ENCODE data around the gene CASZ1. TPM values are rescaled to one million over a fixed set of nuclear protein-coding genes. Genes with fewer than 3 reads are reported as not detected.

Gene CASZ1
- total and polyA plus RNA-seq, 4 donors = 3.4 to 39.0 (median 13.8) TPM

DNA sequence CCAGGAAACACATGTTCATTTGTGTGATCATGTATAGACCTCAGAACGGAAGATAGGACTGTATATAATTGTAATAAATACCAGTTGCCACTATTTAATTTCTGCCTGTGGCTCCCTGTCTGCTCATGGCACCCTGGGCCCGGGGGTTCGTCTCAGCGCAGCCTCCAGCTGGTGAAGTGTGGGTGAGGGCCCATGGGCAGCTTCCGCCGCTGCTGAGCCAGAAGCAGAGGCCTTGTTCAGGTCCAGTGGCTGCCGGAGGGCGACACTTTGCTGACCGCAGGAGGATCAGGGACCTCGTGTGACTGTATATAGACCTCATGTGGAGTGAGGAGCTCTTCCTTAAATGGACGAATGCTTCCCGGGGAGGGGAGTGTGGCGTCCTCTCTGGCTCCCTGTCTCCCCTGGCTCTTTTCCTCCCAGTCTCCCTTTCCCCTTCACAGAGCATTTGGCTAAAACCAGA, 165.8 kb downstream of the CASZ1 start:
- Histone ChIP-seq H3K36me3 (ENCODE audit: control insufficient read depth in 1 of 2, insufficient read depth in 2 of 2, low read length in 1 of 2) (no peaks in the 10 kb centered on the region), H3K4me1 (ENCODE audit: control insufficient read depth in 1 of 2, insufficient read depth in 2 of 2, low read length in 2 of 2) (no peaks in the 10 kb centered on the region), H3K27ac (ENCODE audit: low read depth in 1 of 2, low read length in 2 of 2) (peak overlapping the region in 1 of 2 donors; percentile 12), H3K27me3 (ENCODE audit: control insufficient read depth in 1 of 2, insufficient read depth in 2 of 2, low read length in 1 of 2) (no peaks in the 10 kb centered on the region), H3K4me3 (ENCODE audit: low read length in 2 of 2) (no peak overlapping the region), H3K9me3 (ENCODE audit: control insufficient read depth, low read length) (no peaks in the 10 kb centered on the region)
- 94% methylated on average over 13 of the region's 13 CpGs for whole genome bisulfite sequencing, 2 donors
- DNase-seq (peak; percentile 29 to 58), ATAC-seq (ENCODE audit: low FRiP score) (no peak)
- intact Hi-C loops (cut with DNase I) = loop anchor here in 1 of 2 donors (5.0 kb wide), 2 partner anchors 47 to 62 kb away; no protein-coding TSS in a partner anchor

DNA sequence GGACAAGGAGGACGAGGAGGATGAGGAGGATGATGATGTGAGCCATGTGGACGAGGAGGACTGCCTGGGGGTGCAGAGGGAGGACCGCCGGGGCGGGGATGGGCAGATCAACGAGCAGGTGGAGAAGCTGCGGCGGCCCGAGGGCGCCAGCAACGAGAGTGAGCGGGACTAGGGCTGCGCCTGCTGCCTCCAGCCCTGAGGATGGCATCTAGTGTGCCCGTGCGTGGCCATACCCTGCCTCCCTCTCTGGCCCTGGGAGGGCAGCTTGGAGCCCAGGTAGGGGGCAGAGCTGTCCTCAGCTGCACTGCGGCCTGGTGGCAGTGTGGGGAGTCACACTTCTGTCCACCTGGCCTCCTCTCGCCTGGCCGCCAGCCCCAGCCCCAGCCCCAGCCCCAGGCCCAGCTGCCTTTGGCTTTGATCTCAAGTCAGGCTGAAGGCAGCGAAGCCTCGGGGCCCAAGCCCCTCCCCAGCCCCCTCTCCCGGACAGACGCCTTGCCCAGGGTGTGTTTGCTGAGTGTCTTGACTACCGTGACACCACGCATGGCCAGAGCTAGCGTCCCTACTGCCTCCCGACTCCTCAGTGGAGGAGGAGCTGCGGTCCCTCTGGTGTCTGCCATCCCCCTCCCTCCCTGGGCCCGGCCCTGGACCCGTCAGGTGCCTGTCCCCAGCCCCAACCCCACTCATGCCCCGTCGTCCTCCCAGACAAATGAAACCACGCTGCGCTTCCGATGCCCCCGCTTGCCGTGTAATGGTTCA, 166.5 kb downstream of the CASZ1 start:
- H3K27me3 ChIP-seq (ENCODE audit: control insufficient read depth in 1 of 2, insufficient read depth in 2 of 2, low read length in 1 of 2) = no peaks in the 10 kb centered on the region
- intact Hi-C loops (cut with DNase I) = loop anchor here in 1 of 2 donors (5.0 kb wide), 2 partner anchors 47 to 62 kb away; no protein-coding TSS in a partner anchor
- peak; percentile 46 to 74 for DNase-seq
- no peaks in the 10 kb centered on the region for H3K9me3 ChIP-seq (ENCODE audit: control insufficient read depth, low read length)
- H3K27ac ChIP-seq (ENCODE audit: low read depth in 1 of 2, low read length in 2 of 2) = no peak overlapping the region
- H3K36me3 ChIP-seq (ENCODE audit: control insufficient read depth in 1 of 2, insufficient read depth in 2 of 2, low read length in 1 of 2) = no peaks in the 10 kb centered on the region
- H3K4me3 ChIP-seq (ENCODE audit: low read length in 2 of 2) = no peak overlapping the region
- 95 to 96% methylated on average over 29 to 36 of the region's 36 CpGs for WGBS, 2 donors
- no peak for ATAC-seq (ENCODE audit: low FRiP score)
- H3K4me1 ChIP-seq (ENCODE audit: control insufficient read depth in 1 of 2, insufficient read depth in 2 of 2, low read length in 2 of 2) = no peaks in the 10 kb centered on the region

DNA sequence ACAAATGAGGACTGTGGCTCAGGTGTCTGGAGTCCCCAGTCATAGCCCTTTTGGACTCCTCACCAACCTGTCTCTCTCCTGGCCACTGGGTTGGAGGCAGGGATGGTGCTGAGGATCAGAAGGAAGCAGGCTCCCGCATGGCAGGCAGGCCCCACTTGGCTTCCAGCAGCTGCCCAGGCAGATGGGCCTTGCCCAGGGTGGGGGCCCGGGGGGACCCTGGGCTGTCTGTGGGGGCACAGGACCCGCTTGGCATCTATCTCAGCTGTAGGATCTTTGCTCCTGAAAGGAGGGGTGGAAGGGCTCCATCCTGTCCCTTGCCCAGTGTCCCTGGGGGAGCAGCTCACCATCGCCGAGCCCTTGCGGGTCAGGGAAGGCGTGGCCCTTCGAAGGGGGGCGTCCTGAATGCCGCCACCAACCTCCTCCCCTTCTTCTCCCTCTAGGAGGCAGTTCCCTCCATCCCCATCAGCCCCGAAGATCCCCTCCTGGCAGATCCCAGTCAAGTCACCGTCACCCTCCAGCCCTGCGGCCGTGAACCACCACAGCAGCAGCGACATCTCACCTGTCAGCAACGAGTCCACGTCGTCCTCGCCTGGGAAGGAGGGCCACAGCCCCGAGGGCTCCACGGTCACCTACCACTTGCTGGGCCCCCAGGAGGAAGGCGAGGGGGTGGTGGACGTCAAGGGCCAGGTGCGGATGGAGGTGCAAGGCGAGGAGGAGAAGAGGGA, 167.2 kb downstream of the CASZ1 start:
- no peak for ATAC-seq (ENCODE audit: low FRiP score)
- Histone ChIP-seq H3K4me3 (ENCODE audit: low read length in 2 of 2) (no peak overlapping the region), H3K9me3 (ENCODE audit: control insufficient read depth, low read length) (no peaks in the 10 kb centered on the region), H3K4me1 (ENCODE audit: control insufficient read depth in 1 of 2, insufficient read depth in 2 of 2, low read length in 2 of 2) (no peaks in the 10 kb centered on the region), H3K36me3 (ENCODE audit: control insufficient read depth in 1 of 2, insufficient read depth in 2 of 2, low read length in 1 of 2) (no peaks in the 10 kb centered on the region), H3K27ac (ENCODE audit: low read depth in 1 of 2, low read length in 2 of 2) (peak overlapping the region in 1 of 2 donors; percentile 35), H3K27me3 (ENCODE audit: control insufficient read depth in 1 of 2, insufficient read depth in 2 of 2, low read length in 1 of 2) (no peaks in the 10 kb centered on the region)
- intact Hi-C loops (cut with DNase I) = no loop called here
- 92 to 95% methylated on average over 25 of the region's 25 CpGs for WGBS, 2 donors
- peak; percentile 46 to 58 for DNase-seq

DNA sequence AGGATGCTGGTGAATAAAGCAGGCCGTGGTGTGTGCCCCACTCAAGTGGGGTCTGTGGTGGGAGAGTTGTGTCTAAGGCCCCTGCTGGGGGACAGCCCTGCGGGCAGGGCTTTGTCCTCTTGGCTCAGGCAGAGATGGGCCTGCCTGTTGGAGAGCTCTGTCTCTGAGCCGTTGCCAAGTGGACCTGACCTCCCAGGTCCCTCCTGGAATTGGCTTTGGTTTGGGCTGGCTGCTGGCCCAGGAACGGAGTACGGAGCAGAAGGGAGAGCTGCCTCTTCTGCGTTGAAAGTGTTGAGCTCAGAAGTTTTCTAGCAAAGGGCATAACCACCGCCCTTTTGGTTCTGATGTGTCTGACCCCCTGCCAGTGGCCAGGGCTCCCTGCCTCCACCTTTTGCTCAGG, 167.8 kb downstream of the CASZ1 start:
- H3K27me3 ChIP-seq (ENCODE audit: control insufficient read depth in 1 of 2, insufficient read depth in 2 of 2, low read length in 1 of 2) = no peaks in the 10 kb centered on the region
- no peak overlapping the region for H3K4me3 ChIP-seq (ENCODE audit: low read length in 2 of 2)
- H3K9me3 ChIP-seq (ENCODE audit: control insufficient read depth, low read length) = no peaks in the 10 kb centered on the region
- intact Hi-C loops (cut with DNase I) = no loop called here
- no peak for ATAC-seq (ENCODE audit: low FRiP score)
- H3K4me1 ChIP-seq (ENCODE audit: control insufficient read depth in 1 of 2, insufficient read depth in 2 of 2, low read length in 2 of 2) = no peaks in the 10 kb centered on the region
- H3K27ac ChIP-seq (ENCODE audit: low read depth in 1 of 2, low read length in 2 of 2) = peak overlapping the region in 1 of 2 donors; percentile 35
- no peaks in the 10 kb centered on the region for H3K36me3 ChIP-seq (ENCODE audit: control insufficient read depth in 1 of 2, insufficient read depth in 2 of 2, low read length in 1 of 2)
- WGBS, 2 donors = 27 to 28% methylated on average over 7 of the region's 7 CpGs
- peak; percentile 74 to 81 for DNase-seq

DNA sequence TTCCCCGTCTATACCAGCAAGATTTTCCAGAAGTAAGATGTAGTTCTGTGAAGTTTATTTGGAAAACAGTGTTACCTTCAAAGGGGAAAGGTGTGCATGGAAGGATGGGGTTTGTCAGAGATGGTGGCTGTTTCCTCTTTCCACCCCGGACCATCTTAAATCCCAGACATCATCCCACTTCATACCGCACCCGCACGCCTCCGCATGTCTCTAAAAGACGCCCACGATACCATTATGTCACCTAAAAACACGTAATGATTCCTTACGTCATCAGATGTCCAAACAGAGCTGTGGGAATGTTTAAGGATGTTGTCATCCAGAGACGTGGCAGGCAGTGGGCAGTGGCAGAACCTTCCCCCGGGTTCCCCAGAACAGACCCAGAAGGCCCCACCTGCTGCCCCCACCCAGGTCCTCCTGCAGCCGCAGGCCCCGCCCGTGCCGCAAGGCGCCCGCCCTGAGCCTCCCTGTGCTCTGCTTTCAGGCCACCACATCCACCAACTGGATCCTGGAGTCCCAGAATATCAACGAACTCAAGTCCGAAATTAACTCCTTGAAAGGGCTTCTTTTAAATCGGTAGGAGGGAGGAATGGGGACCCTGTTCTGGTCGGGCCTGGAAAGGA, 169.5 kb downstream of the CASZ1 start:
- ATAC-seq (ENCODE audit: low FRiP score) (no peak), DNase-seq (peak; percentile 39 to 57)
- H3K27me3 ChIP-seq (ENCODE audit: control insufficient read depth in 1 of 2, insufficient read depth in 2 of 2, low read length in 1 of 2) = no peaks in the 10 kb centered on the region
- H3K9me3 ChIP-seq (ENCODE audit: control insufficient read depth, low read length) = no peaks in the 10 kb centered on the region
- 90 to 93% methylated on average over 22 of the region's 22 CpGs for WGBS, 2 donors
- H3K4me1 ChIP-seq (ENCODE audit: control insufficient read depth in 1 of 2, insufficient read depth in 2 of 2, low read length in 2 of 2) = no peaks in the 10 kb centered on the region
- H3K36me3 ChIP-seq (ENCODE audit: control insufficient read depth in 1 of 2, insufficient read depth in 2 of 2, low read length in 1 of 2) = no peaks in the 10 kb centered on the region
- intact Hi-C loops (cut with DNase I) = no loop called here
- H3K4me3 ChIP-seq (ENCODE audit: low read length in 2 of 2) = no peak overlapping the region
- no peak overlapping the region for H3K27ac ChIP-seq (ENCODE audit: low read depth in 1 of 2, low read length in 2 of 2)

DNA sequence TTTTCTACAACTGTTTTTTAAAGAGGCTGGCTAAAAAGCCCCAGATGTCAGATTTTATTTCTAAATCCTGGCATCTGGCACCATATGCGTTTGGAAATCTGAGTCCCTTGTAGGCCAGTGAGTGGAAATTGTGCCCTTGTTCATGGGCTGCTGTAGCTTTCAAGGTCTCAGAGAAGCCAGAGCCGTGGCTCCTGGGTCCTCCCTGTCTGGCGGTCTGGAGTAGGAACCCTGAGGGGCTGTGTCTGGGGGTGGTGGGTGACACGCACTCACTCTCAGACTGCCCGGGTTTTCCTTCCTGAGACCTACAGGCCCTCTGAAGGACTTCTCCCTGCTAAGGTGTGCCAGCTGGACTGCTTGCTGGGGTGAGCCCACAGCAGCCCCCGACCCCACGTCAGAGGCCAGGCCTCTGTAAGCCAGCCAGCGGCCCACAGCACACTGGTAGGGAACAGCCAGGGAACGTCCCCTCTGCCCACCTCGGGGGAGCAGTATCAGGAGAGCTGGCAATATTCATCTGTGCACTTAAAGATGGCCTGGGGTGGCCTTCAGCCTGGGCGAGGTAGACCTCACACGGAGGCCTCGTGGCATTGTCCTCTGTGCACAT, 170.2 kb downstream of the CASZ1 start:
- 77% methylated on average over 13 of the region's 13 CpGs for WGBS, 2 donors
- no peak for ATAC-seq (ENCODE audit: low FRiP score)
- Histone ChIP-seq H3K4me3 (ENCODE audit: low read length in 2 of 2) (no peak overlapping the region), H3K4me1 (ENCODE audit: control insufficient read depth in 1 of 2, insufficient read depth in 2 of 2, low read length in 2 of 2) (no peaks in the 10 kb centered on the region), H3K9me3 (ENCODE audit: control insufficient read depth, low read length) (no peaks in the 10 kb centered on the region), H3K36me3 (ENCODE audit: control insufficient read depth in 1 of 2, insufficient read depth in 2 of 2, low read length in 1 of 2) (no peaks in the 10 kb centered on the region), H3K27me3 (ENCODE audit: control insufficient read depth in 1 of 2, insufficient read depth in 2 of 2, low read length in 1 of 2) (no peaks in the 10 kb centered on the region), H3K27ac (ENCODE audit: low read depth in 1 of 2, low read length in 2 of 2) (no peak overlapping the region)
- intact Hi-C loops (cut with DNase I) = no loop called here
- peak; percentile 3 to 64 for DNase-seq

DNA sequence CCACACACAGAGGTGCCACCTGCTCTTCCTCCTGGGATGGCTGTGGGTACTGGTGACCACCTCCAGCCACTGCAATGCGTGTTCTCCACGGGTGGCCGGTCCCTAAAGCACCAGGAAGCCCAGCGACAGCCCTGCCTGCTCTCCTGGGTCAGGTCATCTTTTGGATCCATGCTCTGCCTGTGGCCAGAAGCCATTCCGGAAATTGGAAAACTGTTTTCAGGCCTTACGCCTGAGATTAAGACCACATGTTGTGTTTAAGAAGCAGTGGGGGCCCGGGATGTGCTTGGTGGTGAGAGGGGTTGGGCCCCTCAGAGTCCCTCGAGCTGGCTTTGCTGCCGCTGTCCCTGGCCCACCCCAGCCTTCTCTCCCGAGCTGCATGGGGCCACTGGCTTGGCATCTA, 170.9 kb downstream of the CASZ1 start:
- Histone ChIP-seq H3K4me1 (ENCODE audit: control insufficient read depth in 1 of 2, insufficient read depth in 2 of 2, low read length in 2 of 2) (no peaks in the 10 kb centered on the region), H3K36me3 (ENCODE audit: control insufficient read depth in 1 of 2, insufficient read depth in 2 of 2, low read length in 1 of 2) (no peaks in the 10 kb centered on the region), H3K9me3 (ENCODE audit: control insufficient read depth, low read length) (no peaks in the 10 kb centered on the region), H3K27ac (ENCODE audit: low read depth in 1 of 2, low read length in 2 of 2) (no peak overlapping the region), H3K4me3 (ENCODE audit: low read length in 2 of 2) (no peak overlapping the region), H3K27me3 (ENCODE audit: control insufficient read depth in 1 of 2, insufficient read depth in 2 of 2, low read length in 1 of 2) (no peaks in the 10 kb centered on the region)
- 72 to 73% methylated on average over 10 of the region's 10 CpGs for WGBS, 2 donors
- DNase-seq (peak in 1 of 2 donors; percentile 51), ATAC-seq (ENCODE audit: low FRiP score) (no peak)
- intact Hi-C loops (cut with DNase I) = no loop called here

DNA sequence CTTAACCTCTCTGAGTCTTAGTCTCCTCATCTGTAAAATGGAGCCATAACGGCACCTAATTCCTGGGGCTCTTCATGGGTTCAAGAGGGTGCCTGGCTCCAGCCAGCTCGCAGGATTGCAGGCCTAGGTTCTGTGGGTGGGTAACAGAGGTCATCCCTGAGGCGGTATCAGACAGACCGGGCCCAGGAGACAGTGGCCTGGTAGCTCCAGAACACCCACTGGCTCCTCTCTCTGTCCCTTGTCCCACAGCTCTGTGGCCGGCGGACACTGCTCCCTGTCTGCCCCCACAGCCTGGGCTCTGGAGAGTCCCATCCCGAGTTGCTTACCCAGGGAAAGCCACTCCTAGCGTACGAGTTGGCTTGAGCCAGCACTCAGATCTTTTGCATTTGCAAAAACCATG, 171.4 kb downstream of the CASZ1 start:
- Histone ChIP-seq H3K36me3 (ENCODE audit: control insufficient read depth in 1 of 2, insufficient read depth in 2 of 2, low read length in 1 of 2) (no peaks in the 10 kb centered on the region), H3K4me3 (ENCODE audit: low read length in 2 of 2) (no peak overlapping the region), H3K27me3 (ENCODE audit: control insufficient read depth in 1 of 2, insufficient read depth in 2 of 2, low read length in 1 of 2) (no peaks in the 10 kb centered on the region), H3K9me3 (ENCODE audit: control insufficient read depth, low read length) (no peaks in the 10 kb centered on the region), H3K27ac (ENCODE audit: low read depth in 1 of 2, low read length in 2 of 2) (no peak overlapping the region), H3K4me1 (ENCODE audit: control insufficient read depth in 1 of 2, insufficient read depth in 2 of 2, low read length in 2 of 2) (no peaks in the 10 kb centered on the region)
- intact Hi-C loops (cut with DNase I) = no loop called here
- ATAC-seq (ENCODE audit: low FRiP score) = no peak
- 91 to 92% methylated on average over 9 of the region's 9 CpGs for WGBS, 2 donors
- DNase-seq = peak; percentile 25 to 61

Data from aorta (tissue), 5 donors.